ENCODE results near the gene CEP72.

DNA sequence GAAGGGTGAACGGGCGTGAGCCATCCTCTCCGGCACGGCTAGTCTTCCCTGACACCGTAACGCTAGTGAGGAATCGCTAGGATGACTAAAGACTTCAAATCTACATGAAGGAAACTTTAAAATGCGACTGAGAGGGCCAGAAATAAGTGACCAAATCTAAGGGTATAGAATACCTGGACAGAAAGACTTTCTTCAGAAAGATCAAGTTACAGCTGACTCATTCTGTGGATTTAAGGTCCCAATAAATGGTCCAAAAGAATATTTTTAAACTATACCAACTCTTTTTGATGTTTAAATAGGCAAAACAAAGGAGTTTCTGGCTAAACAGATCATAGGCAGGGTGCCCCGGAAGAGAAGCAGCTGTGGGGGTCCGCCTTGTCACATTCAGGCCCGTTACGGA lies 38.9 kb upstream of the CEP72 start:
- TF ChIP-seq SUZ12 (IDR thresholded peaks at IDR 0.05) (no peak), BHLHE40 (IDR thresholded peaks at IDR 0.05; ENCODE audit: borderline replicate concordance) (no peak), NFRKB (IDR thresholded peaks at IDR 0.05) (no peak), TARDBP (IDR thresholded peaks at IDR 0.05) (no peak), FOXM1 (IDR thresholded peaks at IDR 0.05; ENCODE audit: borderline replicate concordance) (no peak)
